CD4-positive, alpha-beta T cell (primary cell): Measurements from ENCODE around the gene SLC35B1. TPM values are rescaled to one million over a fixed set of nuclear protein-coding genes. Genes with fewer than 3 reads are reported as not detected.

Source experiments
- ATAC-seq: fragments of 200-7000 bp; cut with Tn5 transposase; one replicate; pipeline ENCODE4 v1.10.0; 2022; ENCODE audit warnings: mild to moderate bottlenecking; ENCODE audit not compliant: poor library complexity
- CTCF ChIA-PET: fragments of 350-600 bp; sonication (Branson Sonifier 250); formaldehyde crosslinking; loops from one replicate; lab custom pipeline; 2021; ENCODE audit warnings: antibody characterized with exemption, inconsistent platforms; lab: Charles Lee
- POLR2A ChIA-PET: fragments of 350-600 bp; sonication (Branson Sonifier 250); formaldehyde crosslinking; loops from one replicate; lab custom pipeline; 2021; ENCODE audit warnings: antibody characterized with exemption, inconsistent platforms; lab: Charles Lee
- DNase-seq, 14 experiments: peaks; one replicate each; pipeline ENCODE4 v3.0.0-alpha.2; 2013 to 2020; ENCODE audit warnings: mixed read lengths in 2 of 14
- H3K27ac ChIP-seq, 2 donors: one replicate each; pipeline versions ENCODE4 v1.5.1 to v1.7.0; 2013; ENCODE audit warnings: low read length in 2 of 2, low read depth in 1 of 2, mild to moderate bottlenecking in 1 of 2
- H3K27me3 ChIP-seq, 2 experiments: 1 replicate in 1 of 2; 2 replicates in 1 of 2; pipeline versions ENCODE4 v1.6.1 to v1.7.0; 2013; ENCODE audit warnings: low read length in 2 of 2, control low read depth in 1 of 2, mild to moderate bottlenecking in 1 of 2, moderate library complexity in 1 of 2; ENCODE audit not compliant: insufficient read depth in 2 of 2, control insufficient read depth in 1 of 2
- H3K36me3 ChIP-seq: one replicate; pipeline ENCODE4 v1.6.1; 2013; ENCODE audit warnings: low read length, control low read depth; ENCODE audit not compliant: insufficient read depth
- H3K4me1 ChIP-seq: one replicate; pipeline ENCODE4 v1.6.1; 2013; ENCODE audit warnings: low read length, control low read depth; ENCODE audit not compliant: insufficient read depth
- H3K4me3 ChIP-seq: one replicate; pipeline ENCODE4 v1.5.1; 2013; ENCODE audit warnings: mild to moderate bottlenecking, low read length, moderate library complexity
- H3K9me3 ChIP-seq, 2 experiments: 1 replicate in 1 of 2; 2 replicates in 1 of 2; pipeline versions ENCODE4 v1.6.1 to v1.7.0; 2013; ENCODE audit warnings: low read length in 2 of 2, mild to moderate bottlenecking in 2 of 2, control low read depth in 1 of 2, moderate library complexity in 1 of 2; ENCODE audit not compliant: control insufficient read depth in 1 of 2, insufficient read depth in 1 of 2
- H3K27ac Mint-ChIP-seq: one replicate; pipeline ENCODE4 v1.8.0; 2020; ENCODE audit warnings: mixed read lengths
- H3K27me3 Mint-ChIP-seq: one replicate; pipeline ENCODE4 v1.8.0; 2021; ENCODE audit warnings: mixed read lengths
- H3K36me3 Mint-ChIP-seq: one replicate; pipeline ENCODE4 v1.8.0; 2021; ENCODE audit warnings: low read depth, mixed read lengths
- H3K4me1 Mint-ChIP-seq: one replicate; pipeline ENCODE4 v1.8.0; 2021; ENCODE audit warnings: low read depth, mixed read lengths
- H3K4me3 Mint-ChIP-seq: one replicate; pipeline ENCODE4 v1.8.0; 2020; ENCODE audit warnings: mild to moderate bottlenecking, mixed read lengths
- H3K9me3 Mint-ChIP-seq: one replicate; pipeline ENCODE4 v1.8.0; 2020; ENCODE audit warnings: mixed read lengths
- CTCF ChIP-seq: fragments of 200-600 bp; IDR thresholded peaks from one replicate; pipeline ENCODE4 v1.8.0; 2022; ENCODE audit warnings: antibody characterized with exemption, mild to moderate bottlenecking
- intact Hi-C, 2 experiments: fragments of 100-400 bp; cut with DNase I in 1 of 2; cut with micrococcal nuclease in 1 of 2; formaldehyde crosslinking; loops; one replicate each; pipeline versions ENCODE4 v1.15.1 to v1.9.0; 2023 to 2025; cut with DNase I, micrococcal nuclease
- total RNA-seq, 174 experiments: library from RNA in 2 of 174; stranded (reverse) in 2 of 174; gene quantifications; one replicate each; pipeline ENCODE4 v1.2.3 and lab custom pipeline; 2021 to 2026

SLC35B1 gene
- total RNA-seq, 2 experiments from 2014 or later, result 44.0 to 46.8 TPM

- Mint-ChIP-seq H3K27ac (peak overlapping the region; percentile 72), H3K27me3 (no peaks in the 10 kb centered on the region), H3K36me3 (peaks cover 77% of the 10 kb centered on the region), H3K4me1 (peaks cover 88% of the 10 kb centered on the region), H3K4me3 (peak overlapping the region; percentile 20), H3K9me3 (no peaks in the 10 kb centered on the region)
- DNase-seq (peak in 1 of 14 experiments; percentile 11), ATAC-seq (peak; percentile 60)
- no peaks in the 10 kb centered on the region for H3K27me3 ChIP-seq
- H3K4me1 ChIP-seq, result peaks cover 89% of the 10 kb centered on the region
- no peak for TF ChIP-seq CTCF
- H3K4me3 ChIP-seq, result no peak overlapping the region
- peak overlapping the region in 1 of 2 donors; percentile 38 for H3K27ac ChIP-seq
- H3K9me3 ChIP-seq, result no peaks in the 10 kb centered on the region
- intact Hi-C loops, result no loop called here
- peaks cover 49% of the 10 kb centered on the region for H3K36me3 ChIP-seq
- ChIA-PET CTCF (interaction anchor here (0.7 to 1.9 kb wide), 8 partner anchors 9 to 186 kb away, joined by 3 to 7 read pairs (median 4); no protein-coding TSS in a partner anchor), POLR2A (interaction anchor here (0.9 to 9.5 kb wide), 6 partner anchors 7 to 47 kb away, joined by 3 to 218 read pairs (median 4); partner anchors contain the start of genes FAM117A and KAT7)
Observed at GRCh38 chr17:49756323-49757150, 48.8 kb upstream of the SLC35B1 start.

GRCh38 chr17:49755663-49756283, 48.0 kb upstream of the SLC35B1 start:
- CTCF ChIA-PET, result interaction anchor here (0.9 to 1.7 kb wide), 3 partner anchors 21 to 186 kb away, joined by 3 to 5 read pairs (median 3); no protein-coding TSS in a partner anchor
- Mint-ChIP-seq H3K27ac (peak overlapping the region; percentile 72), H3K36me3 (peaks cover 77% of the 10 kb centered on the region), H3K27me3 (no peaks in the 10 kb centered on the region), H3K9me3 (no peaks in the 10 kb centered on the region), H3K4me1 (peaks cover 82% of the 10 kb centered on the region), H3K4me3 (no peak overlapping the region)
- no peak overlapping the region for H3K4me3 ChIP-seq
- DNase-seq, result no peak
- peak overlapping the region in 1 of 2 donors; percentile 38 for H3K27ac ChIP-seq
- no peak for TF ChIP-seq CTCF
- intact Hi-C loops, result no loop called here
- no peak for ATAC-seq
- POLR2A ChIA-PET, result interaction anchor here (0.9 to 9.5 kb wide), 4 partner anchors 6 to 47 kb away, joined by 3 to 218 read pairs (median 19); partner anchors contain the start of gene FAM117A
- no peaks in the 10 kb centered on the region for H3K9me3 ChIP-seq
- H3K4me1 ChIP-seq, result peaks cover 85% of the 10 kb centered on the region
- no peaks in the 10 kb centered on the region for H3K27me3 ChIP-seq
- H3K36me3 ChIP-seq, result peaks cover 49% of the 10 kb centered on the region

- Mint-ChIP-seq H3K27me3 (no peaks in the 10 kb centered on the region), H3K4me3 (no peak overlapping the region), H3K27ac (peak overlapping the region; percentile 72), H3K9me3 (no peaks in the 10 kb centered on the region), H3K4me1 (peaks cover 81% of the 10 kb centered on the region), H3K36me3 (peaks cover 75% of the 10 kb centered on the region)
- ChIA-PET POLR2A (interaction anchor here (0.8 to 4.4 kb wide), 3 partner anchors 10 to 14 kb away, joined by 3 to 34 read pairs (median 11); no protein-coding TSS in a partner anchor), CTCF (no interaction called here)
- peaks cover 42% of the 10 kb centered on the region for H3K36me3 ChIP-seq
- H3K27me3 ChIP-seq, result no peaks in the 10 kb centered on the region
- TF ChIP-seq CTCF, result no peak
- no peaks in the 10 kb centered on the region for H3K9me3 ChIP-seq
- ATAC-seq (no peak), DNase-seq (no peak)
- H3K4me3 ChIP-seq, result no peak overlapping the region
- intact Hi-C loops, result no loop called here
- peak overlapping the region in 1 of 2 donors; percentile 2 for H3K27ac ChIP-seq
- H3K4me1 ChIP-seq, result peaks cover 88% of the 10 kb centered on the region
Observed at GRCh38 chr17:49753959-49754391, 46.2 kb upstream of the SLC35B1 start.
